Measurements from ENCODE around the gene ZMYND8. TPM values are rescaled to one million over a fixed set of nuclear protein-coding genes. Genes with fewer than 3 reads are reported as not detected.
A peak's percentile ranks its signal among the peaks of the same experiment; 100 is the strongest.

ZMYND8 gene
- total RNA-seq, 1 donor from 2014 or later = 45.7 TPM

- no peaks in the 10 kb centered on the region for H3K36me3 ChIP-seq
- peaks cover 52% of the 10 kb centered on the region for H3K4me1 ChIP-seq
- peak overlapping the region; percentile 98 for H3K27ac ChIP-seq
- H3K9me3 ChIP-seq = no peaks in the 10 kb centered on the region
- ATAC-seq = no peak
- intact Hi-C loops (cut with DNase I) = no loop called here
- H3K4me3 ChIP-seq = no peak overlapping the region
- no peak for TF ChIP-seq CTCF (IDR thresholded peaks at IDR 0.05)
- no peak for DNase-seq
- H3K27me3 ChIP-seq = no peaks in the 10 kb centered on the region
Observed at GRCh38 chr20:47362361-47363219, 6.1 kb upstream of the ZMYND8 start.

GRCh38 chr20:47361057-47361915, 4.8 kb upstream of the ZMYND8 start:
- H3K9me3 ChIP-seq = no peaks in the 10 kb centered on the region
- no peak overlapping the region for H3K4me3 ChIP-seq
- no peak for TF ChIP-seq CTCF (IDR thresholded peaks at IDR 0.05)
- ATAC-seq (no peak), DNase-seq (peak; percentile 66)
- intact Hi-C loops (cut with DNase I) = no loop called here
- peaks cover 65% of the 10 kb centered on the region for H3K4me1 ChIP-seq
- H3K27ac ChIP-seq = peak overlapping the region; percentile 98
- H3K36me3 ChIP-seq = no peaks in the 10 kb centered on the region
- no peaks in the 10 kb centered on the region for H3K27me3 ChIP-seq

- Histone ChIP-seq H3K27ac (peak overlapping the region; percentile 98), H3K4me3 (peak overlapping the region; percentile 5), H3K36me3 (no peaks in the 10 kb centered on the region), H3K4me1 (peaks cover 73% of the 10 kb centered on the region), H3K9me3 (no peaks in the 10 kb centered on the region), H3K27me3 (no peaks in the 10 kb centered on the region)
- DNase-seq = peak; percentile 87
- intact Hi-C loops (cut with DNase I) = no loop called here
- no peak for TF ChIP-seq CTCF (IDR thresholded peaks at IDR 0.05)
- peak; percentile 37 for ATAC-seq
Observed at GRCh38 chr20:47360297-47361056, 4.0 kb upstream of the ZMYND8 start.

- H3K9me3 ChIP-seq = no peaks in the 10 kb centered on the region
- H3K36me3 ChIP-seq = no peaks in the 10 kb centered on the region
- H3K4me1 ChIP-seq = peaks cover 80% of the 10 kb centered on the region
- H3K27ac ChIP-seq = peak overlapping the region; percentile 98
- DNase-seq (no peak), ATAC-seq (no peak)
- no peak for TF ChIP-seq CTCF (IDR thresholded peaks at IDR 0.05)
- H3K4me3 ChIP-seq = no peak overlapping the region
- no peaks in the 10 kb centered on the region for H3K27me3 ChIP-seq
- intact Hi-C loops (cut with DNase I) = loop anchor here (5.0 kb wide), 1 partner anchor 42 kb away; no protein-coding TSS in a partner anchor
Observed at GRCh38 chr20:47359530-47360296, 3.2 kb upstream of the ZMYND8 start.
